Esophagus mucosa (tissue), 1 donor: ENCODE results near the gene ANAPC16. TPM values are rescaled to one million over a fixed set of nuclear protein-coding genes. Genes with fewer than 3 reads are reported as not detected.
A peak's percentile ranks its signal among the peaks of the same experiment; 100 is the strongest.
"Not testable (repeated sequence)": the region's sequence is repeated elsewhere in the genome, so short reads cannot be mapped to it uniquely, and the experiment has no call there.

ENCODE experiments used
- ATAC-seq: fragments of 200-7000 bp; cut with Tn5 transposase; one replicate; pipeline ENCODE4 v1.9.1; 2020
- total RNA-seq: library from RNA; stranded (reverse); gene quantifications from one replicate; pipeline ENCODE4 v1.2.4, GENCODE V29; 2023
- donor health status: DM: yes; HTN: yes; CAD: no.

The ANAPC16 gene
- total RNA-seq, 1 donor from 2014 or later = 64.4 TPM

DNA sequence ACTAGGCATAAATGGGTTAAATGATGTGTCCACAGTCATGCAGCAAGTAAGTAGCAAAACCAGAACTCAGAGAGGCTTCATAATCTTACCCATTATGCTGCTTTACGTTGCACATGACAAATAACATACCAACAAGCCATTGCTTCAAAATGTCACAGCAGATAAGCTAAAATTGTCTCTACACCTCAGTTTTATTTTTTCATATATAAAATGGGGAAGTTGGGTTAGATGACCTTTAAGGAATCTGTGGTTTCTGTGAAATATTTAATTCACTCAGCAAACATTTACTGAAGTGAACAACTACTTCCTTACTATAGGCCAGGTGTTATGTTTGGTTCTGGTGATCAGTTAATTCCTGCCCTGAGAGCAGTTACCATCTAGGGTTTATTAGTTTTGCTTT is 2.5 kb downstream of the ANAPC16 start:
- ATAC-seq = no peak

DNA sequence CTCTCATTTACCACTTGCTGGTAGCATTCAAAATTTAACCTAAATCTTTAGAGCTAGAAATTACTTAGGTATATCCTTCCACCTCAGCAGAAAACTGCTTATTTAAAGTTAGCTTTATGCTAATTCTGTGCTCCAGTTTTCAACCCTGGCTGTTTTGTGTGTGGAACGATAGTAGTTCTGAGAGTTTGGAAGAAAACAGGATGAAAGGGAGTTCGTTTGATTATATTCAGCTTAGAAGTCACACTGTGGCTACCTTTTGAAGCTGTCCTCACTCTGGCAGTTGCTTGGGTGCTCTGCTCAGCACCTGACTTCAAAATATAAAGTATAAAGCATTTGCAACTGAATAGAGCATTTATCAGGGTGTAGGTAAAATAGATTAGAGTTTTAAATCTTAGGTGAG is 2.9 kb downstream of the ANAPC16 start:
- no peak for ATAC-seq

- no peak for ATAC-seq
Observed at GRCh38 chr10:72219235-72219814, 3.5 kb downstream of the ANAPC16 start.

DNA sequence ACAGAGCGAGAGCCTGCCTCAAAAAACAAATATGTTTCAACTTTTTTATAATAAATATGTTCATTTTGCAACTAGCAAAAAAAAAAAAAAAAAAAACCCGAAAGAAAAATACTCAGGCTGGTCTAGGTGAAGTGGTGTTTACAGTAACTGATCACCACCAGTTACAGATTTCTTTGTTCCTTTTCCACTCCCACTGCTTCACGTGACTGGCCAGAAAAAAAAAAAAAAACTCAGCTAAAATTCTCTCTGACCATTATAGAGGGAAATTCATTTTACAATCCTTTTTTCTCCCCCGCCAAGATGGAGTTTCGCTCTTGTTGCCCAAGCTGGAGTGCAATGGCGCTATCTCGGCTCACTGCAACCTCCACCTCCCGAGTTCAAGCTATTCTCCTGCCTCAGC is 4.8 kb downstream of the ANAPC16 start:
- ATAC-seq = no peak

DNA sequence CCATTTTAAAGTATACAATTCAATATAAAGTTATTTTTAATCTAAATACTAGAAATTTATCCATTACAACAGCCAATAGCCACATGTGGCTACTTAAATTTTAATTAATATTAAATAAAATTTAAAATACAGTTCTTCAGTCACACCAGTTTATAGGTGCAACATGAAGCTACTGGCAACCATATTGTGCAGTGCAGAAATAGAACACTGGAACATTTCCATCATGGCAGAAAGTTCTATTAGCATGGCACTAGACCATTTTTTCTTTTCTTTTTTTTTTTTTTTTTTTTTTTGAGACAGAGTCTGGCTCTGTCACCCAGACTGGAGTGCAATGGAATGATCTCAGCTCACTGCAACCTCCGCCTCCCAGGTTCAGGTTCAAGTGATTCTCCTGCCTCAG is 5.5 kb downstream of the ANAPC16 start:
- no peak for ATAC-seq

GRCh38 chr10:72223743-72224101 is 7.9 kb downstream of the ANAPC16 start:
- ATAC-seq = no peak

- ATAC-seq = not testable (repeated sequence)
Observed at GRCh38 chr10:72224191-72224590, 8.4 kb downstream of the ANAPC16 start.

- no peak for ATAC-seq
Observed at GRCh38 chr10:72226418-72227027, 10.7 kb downstream of the ANAPC16 start.

DNA sequence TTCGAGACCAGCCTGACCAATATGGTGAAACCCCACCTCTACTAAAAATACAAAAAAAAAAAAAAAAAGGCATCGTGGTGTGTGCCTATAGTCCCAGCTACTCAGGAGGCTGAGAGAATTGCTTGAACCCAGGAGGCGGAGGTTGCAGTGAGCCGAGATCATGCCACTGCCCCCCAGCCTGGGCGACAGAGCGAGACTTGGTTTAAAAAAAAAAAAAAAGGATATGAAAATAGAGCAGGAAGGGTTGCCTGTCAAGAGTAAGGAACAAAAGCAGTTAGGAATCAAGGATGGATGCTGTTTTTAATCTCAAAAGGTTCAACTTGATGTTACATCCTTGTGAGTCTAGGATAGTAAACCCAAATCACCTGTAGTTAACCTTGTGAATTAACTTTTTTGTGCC is 12.0 kb downstream of the ANAPC16 start:
- ATAC-seq = no peak

DNA sequence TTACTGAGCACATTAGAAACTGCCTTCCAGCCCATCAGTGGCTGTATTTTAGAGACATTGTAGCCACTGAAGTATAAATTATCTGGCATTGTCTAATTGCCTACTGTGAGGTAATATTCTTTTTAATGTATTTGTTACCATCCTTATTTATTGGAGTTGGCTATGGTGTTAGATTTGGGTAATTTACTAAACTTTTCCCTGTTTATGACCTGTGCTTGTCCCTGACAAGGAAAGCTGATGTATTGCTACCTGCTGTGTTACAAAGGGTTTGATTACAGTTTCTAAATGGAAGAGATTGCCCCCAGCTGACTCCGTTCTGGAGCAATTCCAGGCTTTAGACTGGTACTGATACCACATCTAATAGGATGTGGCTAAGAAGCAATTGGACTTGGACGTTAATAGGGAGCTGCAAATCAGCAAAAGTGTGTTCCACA is 12.5 kb downstream of the ANAPC16 start:
- no peak for ATAC-seq

- ATAC-seq = no peak
Observed at GRCh38 chr10:72229261-72230251, 13.7 kb downstream of the ANAPC16 start.

DNA sequence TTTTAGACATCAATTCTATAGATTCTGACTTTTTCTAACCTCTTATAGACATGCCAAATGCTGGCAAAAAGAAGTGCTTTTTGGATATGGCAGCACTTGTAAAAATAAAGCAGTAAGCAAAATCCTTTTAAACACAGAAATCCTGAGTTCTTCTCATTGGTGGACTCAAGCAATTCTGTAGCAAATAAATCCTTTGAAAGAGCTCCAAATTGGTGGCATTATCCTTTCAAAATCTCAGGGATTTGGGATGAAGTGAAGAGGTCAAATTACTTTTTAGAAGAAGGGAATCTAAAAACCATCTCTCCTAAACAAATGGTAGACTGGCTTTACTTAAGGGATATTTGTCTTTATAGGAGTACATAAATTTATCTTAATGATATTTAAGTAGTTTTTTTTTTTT is 17.8 kb downstream of the ANAPC16 start:
- no peak for ATAC-seq

- peak; percentile 57 for ATAC-seq
Observed at GRCh38 chr10:72234560-72235095, 18.8 kb downstream of the ANAPC16 start.

GRCh38 chr10:72235544-72236279 is 19.9 kb downstream of the ANAPC16 start:
- ATAC-seq = no peak

DNA sequence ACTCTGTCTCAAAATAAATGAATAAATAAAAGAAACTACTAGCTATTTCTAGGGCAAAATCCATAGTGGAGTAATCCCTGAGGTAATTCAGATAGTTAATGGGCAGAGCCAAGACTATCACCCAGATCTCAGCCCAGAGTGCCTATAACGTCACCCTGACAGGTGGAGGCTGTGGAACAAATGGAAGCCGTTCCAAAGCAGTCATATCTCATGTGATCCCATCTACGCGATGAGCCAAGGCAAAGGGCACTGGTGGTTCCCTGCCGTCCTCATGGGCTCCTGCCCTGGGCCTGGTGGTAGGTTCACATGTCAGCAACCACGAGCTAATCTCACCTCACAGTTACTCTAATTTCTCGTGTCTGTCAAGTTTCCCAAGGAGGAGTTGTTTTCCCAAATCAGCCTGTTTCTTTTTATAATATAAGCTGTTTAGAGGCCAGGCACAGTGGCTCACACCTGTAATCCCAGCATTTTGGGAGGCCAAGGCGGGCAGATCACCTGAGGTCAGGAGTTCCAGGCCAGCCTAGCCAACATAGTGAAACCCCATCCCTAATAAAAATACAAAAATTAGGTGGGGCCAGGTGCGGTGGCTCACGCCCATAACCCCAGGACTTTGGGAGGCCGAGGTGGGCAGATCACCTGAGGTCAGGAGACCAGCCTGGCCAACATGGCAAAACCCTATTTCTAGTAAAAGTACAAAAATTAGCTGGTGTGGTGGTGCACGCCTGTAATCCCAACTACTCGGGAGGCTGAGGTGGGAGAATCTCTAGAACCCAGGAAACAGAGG is 22.8 kb downstream of the ANAPC16 start:
- ATAC-seq = no peak

GRCh38 chr10:72239409-72239808 is 23.6 kb downstream of the ANAPC16 start:
- no peak for ATAC-seq

DNA sequence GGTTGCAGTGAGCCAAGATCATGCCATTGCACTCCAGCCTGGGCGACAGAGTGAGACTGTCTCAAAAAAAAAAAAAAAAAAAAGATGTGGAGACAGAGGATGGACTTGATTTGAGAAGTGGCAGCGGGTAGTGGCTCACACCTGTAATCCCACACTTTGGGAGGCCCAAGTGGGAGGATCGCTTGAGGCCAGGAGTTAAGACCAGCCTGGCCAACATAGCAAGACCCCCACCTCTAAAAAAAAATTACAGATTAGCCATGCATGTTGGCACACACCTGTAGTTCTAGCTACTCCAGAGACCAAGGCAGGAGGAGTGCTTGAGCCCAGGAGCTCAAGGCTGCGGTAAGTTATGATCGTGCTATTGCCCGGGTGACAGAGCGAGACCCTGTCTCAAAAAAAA is 24.6 kb downstream of the ANAPC16 start:
- no peak for ATAC-seq

GRCh38 chr10:72241691-72242252 is 26.0 kb downstream of the ANAPC16 start:
- ATAC-seq = no peak

DNA sequence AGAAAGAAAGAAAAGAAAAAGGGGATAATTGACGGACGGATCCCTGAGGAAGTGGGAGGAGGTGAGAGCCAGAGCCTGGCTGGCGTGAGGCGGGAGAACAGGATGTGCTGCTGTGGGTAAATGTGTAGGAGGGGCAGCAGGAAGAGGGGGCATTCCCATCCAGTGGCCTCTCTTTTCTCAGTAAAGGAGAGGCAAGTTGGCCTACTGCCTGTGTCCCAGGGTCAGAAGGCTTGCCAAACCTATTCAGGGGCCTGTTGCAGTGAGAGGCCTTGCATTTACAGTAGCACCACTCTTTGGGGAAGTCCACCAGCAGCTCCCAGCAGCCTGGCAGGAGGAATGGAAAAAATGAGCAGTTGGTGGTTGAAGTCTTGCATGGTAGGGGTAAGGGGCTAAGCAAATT is 26.9 kb downstream of the ANAPC16 start:
- ATAC-seq = no peak

DNA sequence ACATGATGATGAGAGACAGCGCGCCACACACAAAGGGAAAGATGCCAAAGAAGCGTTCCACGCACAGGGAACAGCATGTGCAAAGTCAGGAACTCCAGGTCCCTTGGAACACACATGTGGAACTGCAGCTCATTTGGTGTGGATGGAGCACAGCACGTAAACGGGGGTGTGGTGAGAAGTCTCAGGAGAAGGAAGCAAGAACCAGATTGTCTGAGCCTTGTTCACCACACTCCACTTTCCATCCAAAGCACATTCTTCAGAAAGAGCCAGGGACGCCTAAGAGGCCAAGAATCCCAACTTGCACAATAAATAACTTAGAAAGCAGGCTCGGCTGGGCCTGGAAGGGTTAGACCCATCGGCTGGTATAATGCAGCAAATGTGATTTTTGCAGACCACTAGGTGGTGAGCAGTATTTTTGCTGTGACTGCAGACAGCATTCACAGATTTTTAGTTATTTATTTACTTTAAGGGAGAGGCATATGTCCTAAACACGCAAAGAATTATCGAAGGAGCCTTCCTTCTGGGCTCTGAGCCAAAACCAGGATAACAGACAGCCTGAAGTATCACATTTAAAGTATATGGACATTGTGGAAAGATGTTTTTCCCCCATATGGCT is 28.1 kb downstream of the ANAPC16 start:
- peak; percentile 2 for ATAC-seq

DNA sequence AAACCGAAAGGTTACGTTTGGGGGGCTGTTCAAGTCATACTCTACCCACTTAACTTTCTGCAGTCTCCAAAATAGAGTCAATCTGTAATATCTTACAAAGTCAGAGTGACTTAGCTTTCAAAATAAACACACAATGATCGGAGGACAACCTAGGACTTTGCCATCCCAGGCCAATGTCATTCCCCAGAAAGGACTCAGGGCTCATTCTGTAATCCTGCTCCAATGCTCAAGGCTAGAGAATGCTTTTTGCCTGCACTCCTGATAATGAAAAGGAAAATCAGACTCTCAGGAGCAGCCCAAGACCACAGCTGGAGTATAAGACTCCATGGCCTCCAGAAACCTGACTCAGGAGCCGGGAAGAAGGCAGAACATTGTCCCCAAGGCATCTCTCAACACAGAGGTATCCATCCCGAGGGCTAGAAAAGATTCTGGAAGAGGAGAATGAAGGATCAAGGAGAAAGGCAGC is 28.8 kb downstream of the ANAPC16 start:
- ATAC-seq = no peak
